ENCODE results near the gene ADRA2A. TPM values are rescaled to one million over a fixed set of nuclear protein-coding genes. Genes with fewer than 3 reads are reported as not detected.

The ADRA2A gene
- total RNA-seq, 1 experiment from 2014 or later: 1.7 TPM

DNA sequence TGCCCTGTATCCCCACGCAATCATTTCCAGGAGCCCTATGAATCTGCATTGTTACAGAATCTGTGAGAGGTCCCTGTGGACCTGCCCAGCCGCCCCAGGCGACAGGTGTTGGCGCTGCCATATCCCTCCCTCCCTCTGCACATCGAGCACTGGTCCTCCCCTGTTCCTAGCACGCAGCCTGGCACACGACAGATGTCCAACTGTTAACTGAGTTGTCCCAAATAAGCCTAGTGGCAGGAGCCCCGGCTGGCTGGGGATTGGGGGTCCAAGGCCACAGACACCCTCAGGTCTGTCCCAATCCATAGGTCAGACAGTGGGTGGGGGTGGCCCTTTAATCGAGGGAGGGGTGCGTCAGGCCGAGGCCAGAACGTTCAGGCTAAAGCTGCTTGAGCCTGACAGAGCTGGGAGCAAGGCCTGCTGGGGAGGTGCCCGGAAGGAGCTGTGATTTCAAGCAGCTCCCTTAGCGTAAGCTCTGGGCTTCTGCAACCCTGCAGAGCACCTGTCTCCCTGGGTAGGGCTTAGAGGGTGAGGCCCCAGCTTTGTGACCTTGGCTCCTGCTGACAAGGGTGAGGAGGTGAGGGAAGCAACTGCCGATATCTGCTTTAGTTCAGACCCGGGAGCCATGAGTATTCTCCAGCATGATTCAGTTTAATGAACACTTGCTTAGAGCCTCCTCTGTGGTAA lies 40.1 kb downstream of the ADRA2A start (continued):
- TF ChIP-seq, protein P1, sequence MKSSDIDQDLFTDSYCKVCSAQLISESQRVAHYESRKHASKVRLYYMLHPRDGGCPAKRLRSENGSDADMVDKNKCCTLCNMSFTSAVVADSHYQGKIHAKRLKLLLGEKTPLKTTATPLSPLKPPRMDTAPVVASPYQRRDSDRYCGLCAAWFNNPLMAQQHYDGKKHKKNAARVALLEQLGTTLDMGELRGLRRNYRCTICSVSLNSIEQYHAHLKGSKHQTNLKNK (CRISPR knock-in tag; IDR thresholded peaks at IDR 0.05): no peak
- TF ChIP-seq, protein P2, sequence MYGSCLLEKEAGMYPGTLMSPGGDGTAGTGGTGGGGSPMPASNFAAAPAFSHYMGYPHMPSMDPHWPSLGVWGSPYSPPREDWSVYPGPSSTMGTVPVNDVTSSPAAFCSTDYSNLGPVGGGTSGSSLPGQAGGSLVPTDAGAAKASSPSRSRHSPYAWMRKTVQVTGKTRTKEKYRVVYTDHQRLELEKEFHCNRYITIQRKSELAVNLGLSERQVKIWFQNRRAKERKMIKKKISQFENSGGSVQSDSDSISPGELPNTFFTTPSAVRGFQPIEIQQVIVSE (CRISPR knock-in tag; IDR thresholded peaks at IDR 0.05; ENCODE audit: borderline replicate concordance): no peak
- TF ChIP-seq, protein P3, sequence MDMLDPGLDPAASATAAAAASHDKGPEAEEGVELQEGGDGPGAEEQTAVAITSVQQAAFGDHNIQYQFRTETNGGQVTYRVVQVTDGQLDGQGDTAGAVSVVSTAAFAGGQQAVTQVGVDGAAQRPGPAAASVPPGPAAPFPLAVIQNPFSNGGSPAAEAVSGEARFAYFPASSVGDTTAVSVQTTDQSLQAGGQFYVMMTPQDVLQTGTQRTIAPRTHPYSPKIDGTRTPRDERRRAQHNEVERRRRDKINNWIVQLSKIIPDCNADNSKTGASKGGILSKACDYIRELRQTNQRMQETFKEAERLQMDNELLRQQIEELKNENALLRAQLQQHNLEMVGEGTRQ (CRISPR knock-in tag; IDR thresholded peaks at IDR 0.05): no peak
- TF ChIP-seq E2F4 (CRISPR knock-in tag; IDR thresholded peaks at IDR 0.05; ENCODE audit: borderline replicate concordance, low read depth): no peak
- TF ChIP-seq TEAD1 (CRISPR knock-in tag; IDR thresholded peaks at IDR 0.05): no peak

- ChIA-PET POLR2A (no interaction called here), CTCF (interaction anchor here (0.7 kb wide), 1 partner anchor 42 kb away, joined by 3 read pairs; no protein-coding TSS in a partner anchor)
- ATAC-seq (no peak), DNase-seq (ENCODE audit: low spot score) (no peak)
- no peak overlapping the region for H3K4me3 Mint-ChIP-seq
- TF ChIP-seq, protein P4, sequence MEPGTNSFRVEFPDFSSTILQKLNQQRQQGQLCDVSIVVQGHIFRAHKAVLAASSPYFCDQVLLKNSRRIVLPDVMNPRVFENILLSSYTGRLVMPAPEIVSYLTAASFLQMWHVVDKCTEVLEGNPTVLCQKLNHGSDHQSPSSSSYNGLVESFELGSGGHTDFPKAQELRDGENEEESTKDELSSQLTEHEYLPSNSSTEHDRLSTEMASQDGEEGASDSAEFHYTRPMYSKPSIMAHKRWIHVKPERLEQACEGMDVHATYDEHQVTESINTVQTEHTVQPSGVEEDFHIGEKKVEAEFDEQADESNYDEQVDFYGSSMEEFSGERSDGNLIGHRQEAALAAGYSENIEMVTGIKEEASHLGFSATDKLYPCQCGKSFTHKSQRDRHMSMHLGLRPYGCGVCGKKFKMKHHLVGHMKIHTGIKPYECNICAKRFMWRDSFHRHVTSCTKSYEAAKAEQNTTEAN (CRISPR knock-in tag; IDR thresholded peaks at IDR 0.05): no peak
- no peak for TF ChIP-seq ARID4B (CRISPR knock-in tag; IDR thresholded peaks at IDR 0.05; ENCODE audit: borderline replicate concordance)
- no peak for TF ChIP-seq ZBTB21 (CRISPR knock-in tag; IDR thresholded peaks at IDR 0.05; ENCODE audit: borderline replicate concordance)
- no peak for TF ChIP-seq ZNF396 (CRISPR knock-in tag; IDR thresholded peaks at IDR 0.05; ENCODE audit: borderline replicate concordance)
- TF ChIP-seq KAT7 (CRISPR knock-in tag; IDR thresholded peaks at IDR 0.05; ENCODE audit: borderline replicate concordance): no peak
- TF ChIP-seq JAZF1 (CRISPR knock-in tag; IDR thresholded peaks at IDR 0.05): no peak
- TF ChIP-seq ZNF263 (CRISPR knock-in tag; IDR thresholded peaks at IDR 0.05; ENCODE audit: low read depth): no peak
- TF ChIP-seq ELF4 (CRISPR knock-in tag; IDR thresholded peaks at IDR 0.05; ENCODE audit: low read depth): no peak
- TF ChIP-seq, protein P3 (CRISPR knock-in tag; IDR thresholded peaks at IDR 0.05): no peak
- no peak for TF ChIP-seq TP53 (CRISPR knock-in tag; IDR thresholded peaks at IDR 0.05)
- TF ChIP-seq OVOL2 (CRISPR knock-in tag; IDR thresholded peaks at IDR 0.05; ENCODE audit: borderline replicate concordance): no peak
- no peak for TF ChIP-seq ZNF138 (CRISPR knock-in tag; conservative IDR thresholded peaks at IDR 0.05)
- TF ChIP-seq SMAD4 (CRISPR knock-in tag; IDR thresholded peaks at IDR 0.05): no peak
- TF ChIP-seq FOXJ3 (CRISPR knock-in tag; IDR thresholded peaks at IDR 0.05; ENCODE audit: borderline replicate concordance): no peak
- no peaks in the 10 kb centered on the region for H3K4me1 Mint-ChIP-seq
- H3K36me3 Mint-ChIP-seq: no peaks in the 10 kb centered on the region
- H3K27me3 Mint-ChIP-seq (ENCODE audit: low read depth): no peaks in the 10 kb centered on the region
- H3K27ac Mint-ChIP-seq: no peak overlapping the region
- peaks cover 4% of the 10 kb centered on the region; the same call in 1 of the 2 replicates for H3K9me3 Mint-ChIP-seq
These were observed 40.9 kb downstream of the ADRA2A start for GRCh38 chr10:111117528-111118277.
